ENCODE results near the gene PLXNA2.

PLXNA2 gene

GRCh38 chr1:208235356-208235981 lies 8.7 kb downstream of the PLXNA2 start:
- DNase-seq (ENCODE audit: low spot score): no peak
- TF ChIP-seq CTCF (IDR thresholded peaks at IDR 0.05; ENCODE audit: extremely low read depth, missing control alignments): no peak

DNA sequence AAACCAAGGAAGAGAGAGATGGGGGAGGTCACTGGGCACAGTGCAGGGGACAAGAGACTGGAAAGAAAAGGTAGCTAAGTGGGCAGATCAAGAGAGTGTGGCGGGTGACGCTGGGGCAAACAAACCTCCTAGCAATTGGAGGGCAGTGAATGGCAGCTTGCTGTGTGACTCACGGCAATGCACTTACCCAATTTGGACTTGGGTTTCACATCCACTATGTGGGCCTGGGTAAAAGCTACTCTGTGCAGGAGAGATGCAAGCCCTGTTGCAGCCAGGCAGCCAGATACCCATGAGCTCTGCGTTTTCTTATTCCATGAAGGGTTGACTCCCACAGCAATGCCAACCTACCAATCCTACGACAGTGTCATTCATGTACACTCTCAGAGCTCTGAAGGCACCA lies 9.5 kb downstream of the PLXNA2 start:
- DNase-seq (ENCODE audit: low spot score): no peak

GRCh38 chr1:208233978-208234377 lies 10.2 kb downstream of the PLXNA2 start:
- no peak for DNase-seq (ENCODE audit: low spot score)
- TF ChIP-seq CTCF (IDR thresholded peaks at IDR 0.05; ENCODE audit: extremely low read depth, missing control alignments): no peak

More for the DNA sequence above, 9.5 kb downstream of the PLXNA2 start:
- TF ChIP-seq CTCF (IDR thresholded peaks at IDR 0.05; ENCODE audit: extremely low read depth, missing control alignments): no peak

GRCh38 chr1:208233546-208233945 lies 10.6 kb downstream of the PLXNA2 start:
- no peak for DNase-seq (ENCODE audit: low spot score)
- no peak for TF ChIP-seq CTCF (IDR thresholded peaks at IDR 0.05; ENCODE audit: extremely low read depth, missing control alignments)

- no peak for TF ChIP-seq CTCF (IDR thresholded peaks at IDR 0.05; ENCODE audit: extremely low read depth, missing control alignments)
- no peak for DNase-seq (ENCODE audit: low spot score)
Measured at GRCh38 chr1:208232662-208233038, 11.5 kb downstream of the PLXNA2 start.

DNA sequence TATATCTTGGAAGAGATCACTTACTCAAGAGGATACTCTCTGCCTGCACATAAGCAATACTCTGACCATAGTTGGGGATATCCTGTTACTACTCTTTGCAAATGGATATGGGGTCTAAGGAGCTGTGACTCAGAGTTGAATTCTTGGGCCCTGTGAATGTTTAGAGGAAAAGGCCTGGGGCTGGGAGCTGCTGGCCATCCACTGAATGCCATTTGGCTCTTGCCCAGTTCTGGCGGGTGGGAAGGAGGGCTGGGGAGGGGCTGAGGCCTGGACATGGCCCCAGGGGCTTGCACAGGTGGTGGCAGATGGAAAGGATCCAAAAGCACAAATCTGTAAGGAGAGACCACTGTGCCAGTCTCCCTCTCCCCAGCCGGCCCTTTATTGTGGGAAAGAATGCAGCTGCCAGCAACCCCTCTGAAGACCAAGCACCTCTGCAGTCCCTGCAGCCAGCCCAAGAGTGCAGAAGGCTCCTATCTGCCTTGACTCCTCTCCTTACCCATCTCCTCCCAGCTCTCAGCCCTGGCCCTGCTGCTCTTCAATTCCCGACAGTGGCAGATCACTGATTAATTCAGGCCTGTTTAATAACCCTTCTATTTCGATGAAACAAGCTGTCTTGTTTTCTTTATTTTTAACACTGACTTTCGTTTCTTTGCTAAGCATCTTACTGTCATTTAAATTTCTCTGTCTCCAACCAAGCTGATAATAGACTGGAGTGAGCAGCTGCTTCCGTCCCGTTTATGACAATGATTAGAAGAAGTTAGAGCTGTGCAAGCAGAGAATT lies 12.1 kb downstream of the PLXNA2 start:
- TF ChIP-seq CTCF (IDR thresholded peaks at IDR 0.05; ENCODE audit: extremely low read depth, missing control alignments): no peak
- no peak for DNase-seq (ENCODE audit: low spot score)

- no peak for TF ChIP-seq CTCF (IDR thresholded peaks at IDR 0.05; ENCODE audit: extremely low read depth, missing control alignments)
- DNase-seq (ENCODE audit: low spot score): no peak
Measured at GRCh38 chr1:208230668-208231529, 13.3 kb downstream of the PLXNA2 start.
